HG02884 (cell line): ENCODE data around the gene NFILZ.
"Not testable (repeated sequence)": the region's sequence is repeated elsewhere in the genome, so short reads cannot be mapped to it uniquely, and the experiment has no call there.

Source experiments
- ATAC-seq: cut with Tn5 transposase; IDR thresholded peaks from one replicate; pipeline ENCODE4 v1.9.1; 2021; ENCODE audit warnings: mild to moderate bottlenecking, moderate library complexity; ENCODE audit not compliant: unreplicated experiment

NFILZ gene

DNA sequence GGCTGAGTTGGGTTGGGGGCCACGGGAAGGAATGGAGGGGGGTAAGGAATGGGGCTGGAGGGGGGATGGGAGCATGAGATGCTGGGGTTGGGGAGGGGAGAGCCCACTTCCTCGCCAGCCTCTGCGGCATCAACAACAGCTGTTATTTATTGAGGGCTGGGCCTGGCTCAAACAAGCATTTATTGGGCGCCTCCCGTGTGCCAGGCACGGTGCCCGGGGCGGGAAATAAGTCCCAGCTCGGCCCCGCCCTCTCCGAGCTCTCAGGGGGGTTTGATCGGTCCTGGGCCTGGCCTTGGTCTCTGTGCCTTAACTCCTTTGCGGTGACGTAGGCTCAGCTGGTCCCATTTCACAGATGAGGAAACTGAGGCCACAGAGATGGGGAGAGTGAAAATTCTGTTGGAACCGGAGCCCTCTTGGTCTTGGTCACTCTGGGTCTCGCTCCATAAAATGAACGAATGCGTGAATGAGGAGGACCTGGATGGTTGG, 19.0 kb upstream of the NFILZ start:
- no peak for ATAC-seq

DNA sequence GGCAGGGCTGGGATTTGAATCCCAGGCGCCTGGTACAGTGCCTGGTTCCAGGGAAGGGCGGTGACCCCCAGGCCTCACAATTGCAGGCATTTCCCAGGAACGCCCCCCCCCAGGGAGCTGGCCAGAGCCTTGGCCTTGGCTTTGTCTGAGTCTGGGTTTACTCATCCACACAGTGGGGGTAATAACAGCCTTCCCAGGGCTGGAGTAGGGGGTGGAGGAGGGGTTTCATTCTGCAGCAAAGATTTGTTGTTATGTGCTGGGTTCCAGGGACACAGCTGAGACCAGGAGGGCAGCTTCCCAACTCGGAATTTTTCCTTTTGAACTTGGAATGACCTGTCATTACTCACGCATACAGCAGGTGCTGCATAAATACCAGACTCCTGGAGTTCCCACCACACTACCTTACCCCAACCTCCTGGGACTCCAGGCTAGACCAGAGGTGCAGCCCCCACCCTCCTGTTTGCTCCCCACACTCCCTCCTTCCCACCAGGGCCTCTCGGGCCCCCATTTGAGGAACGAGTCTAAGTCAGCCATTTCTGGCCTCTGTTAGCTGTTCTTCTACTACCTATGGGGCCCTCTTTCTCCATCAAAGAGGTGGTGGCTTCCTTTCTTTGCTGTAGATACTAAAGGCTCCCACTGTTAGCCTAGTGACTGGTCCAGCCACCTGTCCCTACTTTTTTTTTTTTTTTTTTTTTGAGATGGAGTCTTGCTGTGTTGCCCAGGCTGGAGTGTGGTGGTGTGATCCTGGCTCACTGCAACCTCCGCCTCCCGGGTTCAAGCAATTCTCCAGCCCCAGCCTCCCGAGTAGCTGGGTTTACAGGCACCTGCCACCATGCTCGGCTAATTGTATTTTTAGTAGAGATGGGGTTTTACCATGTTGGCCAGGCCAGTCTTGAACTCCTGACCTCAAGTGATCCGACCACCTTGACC, 18.3 kb upstream of the NFILZ start:
- no peak for ATAC-seq

DNA sequence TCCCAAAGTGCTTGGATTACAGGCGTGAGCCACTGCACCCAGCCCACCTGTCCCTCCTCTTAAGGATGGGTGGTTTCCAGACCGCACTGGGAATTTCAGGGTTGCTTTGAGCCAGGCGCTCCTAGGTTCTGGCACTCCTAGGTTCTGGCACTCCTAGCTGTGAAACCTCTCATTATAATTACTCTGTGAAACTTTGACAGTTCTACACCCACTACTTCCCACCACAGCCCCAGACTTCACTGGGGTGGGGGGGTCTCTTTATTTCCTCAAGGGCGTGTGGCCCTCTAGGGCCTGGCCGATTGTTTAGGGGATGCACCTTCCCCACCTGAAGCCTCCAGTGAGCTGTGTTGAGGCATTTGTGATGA, 17.6 kb upstream of the NFILZ start:
- ATAC-seq = no peak

DNA sequence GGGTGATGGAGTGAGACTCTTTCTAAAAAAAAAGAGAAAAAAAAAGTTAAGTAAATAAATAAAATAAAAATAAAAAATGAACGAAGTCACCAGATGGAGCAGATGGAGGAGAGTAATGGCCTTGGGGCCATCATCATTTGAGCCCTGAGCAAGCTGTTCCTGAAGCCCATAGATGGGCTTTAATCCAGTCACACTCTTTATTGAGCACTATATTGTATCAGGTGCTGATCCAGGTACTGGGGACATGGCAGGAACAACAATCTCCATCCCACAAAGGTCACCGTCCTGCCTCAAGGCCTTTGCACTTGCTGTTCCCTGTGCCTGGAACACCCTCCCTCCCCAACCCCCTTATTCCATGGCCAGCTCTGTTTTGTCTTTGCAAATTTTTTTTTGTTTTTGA, 16.0 kb upstream of the NFILZ start:
- ATAC-seq = no peak

DNA sequence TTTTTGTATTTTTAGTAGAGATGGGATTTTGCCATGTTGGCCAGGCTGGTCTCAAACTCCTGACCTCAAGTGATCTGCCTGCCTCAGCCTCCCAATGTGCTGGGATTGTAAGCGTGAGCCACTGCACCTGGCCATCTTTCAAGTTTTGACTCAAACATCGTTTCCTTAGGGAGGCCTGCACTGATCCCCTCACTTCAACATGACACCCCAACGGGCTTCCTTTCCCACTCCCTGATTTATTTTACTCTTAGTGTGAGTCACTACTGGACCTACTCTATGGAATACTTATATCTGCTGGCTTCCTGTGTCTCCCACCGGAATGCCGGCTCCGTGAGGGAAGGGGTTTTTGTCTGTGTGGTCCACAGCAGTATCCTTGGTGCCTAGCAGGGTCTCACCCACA, 15.4 kb upstream of the NFILZ start:
- ATAC-seq = no peak

DNA sequence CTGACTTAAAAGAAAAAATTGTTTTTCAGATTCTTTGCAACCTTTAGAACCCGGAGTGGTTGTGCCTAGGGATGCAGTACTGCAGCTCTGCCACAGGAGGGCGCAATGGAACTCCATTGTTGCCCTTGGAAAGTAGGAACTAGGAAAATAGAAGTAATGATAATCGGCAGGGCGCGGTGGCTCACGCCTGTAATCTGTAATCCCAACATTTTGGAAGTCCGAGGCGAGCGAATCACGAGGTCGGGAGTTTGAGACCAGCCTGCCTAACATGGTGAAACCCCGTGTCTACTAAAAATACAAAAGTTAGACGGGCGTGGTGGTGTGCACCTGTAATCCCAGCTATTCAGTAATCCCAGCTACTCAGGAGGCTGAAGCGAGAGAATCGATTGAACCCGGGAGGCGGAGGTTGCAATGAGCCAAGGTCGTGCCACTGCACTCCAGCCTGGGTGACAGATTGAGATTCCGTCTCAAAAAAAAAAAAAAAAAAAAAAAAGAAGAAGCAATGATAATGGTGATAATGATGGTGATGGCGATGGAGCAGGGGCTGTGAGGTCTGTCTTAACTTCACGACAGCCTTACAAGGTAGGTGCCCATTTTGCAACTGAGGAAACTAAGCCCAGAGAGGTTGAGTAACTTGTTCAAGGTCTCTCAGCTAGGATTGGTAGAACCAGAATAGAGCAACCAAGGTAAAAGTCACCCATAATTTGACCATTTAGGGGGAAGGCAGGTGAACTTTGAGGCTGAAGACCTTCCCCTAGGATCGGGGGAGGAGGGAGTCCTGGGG, 14.4 kb upstream of the NFILZ start:
- ATAC-seq = no peak

DNA sequence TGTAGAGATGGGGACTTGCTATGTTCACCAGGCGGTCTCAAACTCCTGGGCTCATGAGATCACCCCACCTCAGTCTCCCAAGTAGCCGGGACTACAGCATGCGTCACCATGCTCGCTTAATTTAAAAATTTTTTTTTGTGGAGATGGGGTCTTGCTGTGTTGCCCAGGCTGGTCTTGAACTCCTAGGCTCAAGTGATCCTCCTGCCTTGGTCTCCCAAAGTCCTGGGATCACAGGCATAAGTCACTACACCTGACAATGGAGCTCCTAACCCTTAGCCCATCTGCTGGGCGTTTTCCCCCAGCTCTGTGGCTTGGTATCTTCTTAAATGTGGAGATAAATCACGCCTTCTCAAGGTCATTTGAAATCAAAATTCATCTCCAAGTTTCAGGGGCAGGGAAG, 13.6 kb upstream of the NFILZ start:
- no peak for ATAC-seq

DNA sequence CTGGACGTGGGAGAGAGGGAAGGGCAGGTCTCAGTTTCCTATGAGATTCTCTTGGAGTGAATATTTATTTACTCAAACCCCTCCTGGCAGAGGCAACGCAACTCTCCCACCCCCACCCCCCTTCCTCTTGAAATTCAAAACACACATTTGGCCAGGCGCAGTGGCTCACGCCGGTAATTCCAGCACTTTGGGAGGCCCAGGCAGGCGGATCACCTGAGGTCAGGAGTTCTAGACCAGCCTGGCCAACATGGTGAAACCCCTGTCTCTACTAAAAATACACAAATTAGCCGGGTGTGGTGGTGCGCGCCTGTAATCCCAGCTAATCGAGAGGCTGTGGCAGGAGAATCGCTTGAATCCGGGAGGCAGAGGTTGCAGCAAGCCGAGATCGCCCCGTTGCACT, 13.1 kb upstream of the NFILZ start:
- not testable (repeated sequence) for ATAC-seq

DNA sequence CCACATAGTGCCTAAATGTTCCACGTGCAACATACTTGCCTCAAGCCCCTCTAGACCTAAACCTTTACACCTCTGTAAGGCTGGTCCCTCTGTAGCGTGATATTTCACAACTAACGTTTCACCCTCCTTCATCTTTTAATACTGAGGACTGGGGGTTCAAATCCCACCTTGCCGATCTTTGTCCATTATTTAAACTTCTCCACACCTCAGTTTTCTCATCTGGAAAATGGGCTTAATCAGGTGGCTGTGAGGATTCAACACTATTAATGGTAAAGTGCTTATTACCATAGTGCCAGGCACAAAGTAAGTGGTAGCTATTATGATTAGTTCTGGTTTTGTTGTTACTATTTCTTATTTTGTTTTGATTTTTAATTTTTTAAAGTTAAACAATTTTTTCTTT, 12.4 kb upstream of the NFILZ start:
- no peak for ATAC-seq

DNA sequence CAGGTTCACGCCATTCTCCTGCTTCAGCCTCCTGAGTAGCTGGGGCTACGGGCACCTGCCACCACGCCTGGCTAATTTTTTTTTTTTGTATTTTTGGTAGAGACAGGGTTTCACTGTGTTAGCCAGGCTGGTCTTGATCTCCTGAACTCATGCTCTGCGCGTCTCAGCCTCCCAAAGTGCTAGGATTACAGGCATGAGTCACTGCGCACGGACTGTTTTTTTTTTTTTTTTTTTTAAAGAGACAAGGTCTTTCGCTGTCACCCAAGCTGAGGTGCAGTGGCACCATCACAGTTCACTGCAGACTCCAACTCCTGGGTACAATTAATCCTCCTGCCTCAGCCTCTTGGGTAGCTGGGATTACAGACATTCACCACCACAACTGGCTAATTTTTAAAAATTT, 11.7 kb upstream of the NFILZ start:
- ATAC-seq = no peak

DNA sequence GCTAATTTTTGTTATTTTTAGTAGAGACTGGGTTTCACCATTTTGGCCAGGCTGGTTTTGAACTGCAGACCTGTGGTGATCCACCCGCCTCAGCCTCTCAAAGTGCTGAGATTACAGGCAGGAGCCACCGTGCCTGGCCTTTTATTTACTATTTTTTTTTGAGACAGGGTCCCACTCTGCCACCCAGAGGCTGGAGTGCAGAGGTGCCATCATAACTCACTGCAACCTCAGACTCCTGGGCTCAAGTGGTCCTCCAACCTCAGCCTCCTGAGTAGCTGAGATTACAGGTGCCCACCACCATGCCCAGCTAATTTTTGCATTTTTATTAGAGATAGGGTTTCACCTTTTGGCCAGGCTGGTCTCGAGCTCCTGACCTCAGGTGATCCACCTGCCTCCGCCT, 7.5 kb upstream of the NFILZ start:
- ATAC-seq = not testable (repeated sequence)

DNA sequence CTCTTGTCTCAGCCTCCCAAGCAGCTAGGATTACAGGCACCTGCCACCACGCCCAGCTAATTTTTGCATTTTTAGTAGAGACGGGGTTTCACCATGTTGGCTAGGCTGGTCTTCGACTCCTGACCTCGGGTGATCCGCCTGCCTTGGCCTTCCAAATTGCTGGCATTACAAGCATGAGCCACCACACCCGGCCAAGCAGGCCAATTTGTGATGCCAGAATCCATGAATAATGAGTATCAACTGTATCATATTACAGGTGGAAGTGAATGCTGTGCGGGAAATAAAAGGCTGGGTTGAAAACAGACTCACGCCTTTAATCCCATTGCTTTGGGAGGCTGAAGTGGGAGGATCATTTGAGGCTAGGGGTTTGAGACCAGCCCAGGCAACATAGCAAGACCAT, 3.6 kb upstream of the NFILZ start:
- ATAC-seq = no peak

DNA sequence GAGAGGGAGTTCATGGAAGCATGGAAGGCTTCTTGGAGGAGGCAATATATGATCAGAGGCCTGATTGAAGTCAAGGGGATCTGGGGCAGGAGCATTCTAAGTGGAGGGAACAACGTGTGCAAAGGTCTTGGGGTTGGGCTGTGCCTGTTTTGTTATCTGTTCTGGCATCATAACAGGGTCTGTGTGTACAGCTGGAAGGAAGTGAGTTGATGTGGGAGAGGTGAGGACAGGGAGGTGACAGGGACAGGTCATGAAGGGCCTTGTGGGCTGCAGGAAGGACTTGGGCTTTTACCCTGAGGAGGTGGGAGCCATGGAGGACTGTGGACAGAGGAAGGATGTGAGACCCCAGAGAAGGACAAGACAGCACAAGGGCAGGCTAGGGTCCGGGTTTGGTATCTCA, 1.2 kb upstream of the NFILZ start:
- ATAC-seq = no peak

DNA sequence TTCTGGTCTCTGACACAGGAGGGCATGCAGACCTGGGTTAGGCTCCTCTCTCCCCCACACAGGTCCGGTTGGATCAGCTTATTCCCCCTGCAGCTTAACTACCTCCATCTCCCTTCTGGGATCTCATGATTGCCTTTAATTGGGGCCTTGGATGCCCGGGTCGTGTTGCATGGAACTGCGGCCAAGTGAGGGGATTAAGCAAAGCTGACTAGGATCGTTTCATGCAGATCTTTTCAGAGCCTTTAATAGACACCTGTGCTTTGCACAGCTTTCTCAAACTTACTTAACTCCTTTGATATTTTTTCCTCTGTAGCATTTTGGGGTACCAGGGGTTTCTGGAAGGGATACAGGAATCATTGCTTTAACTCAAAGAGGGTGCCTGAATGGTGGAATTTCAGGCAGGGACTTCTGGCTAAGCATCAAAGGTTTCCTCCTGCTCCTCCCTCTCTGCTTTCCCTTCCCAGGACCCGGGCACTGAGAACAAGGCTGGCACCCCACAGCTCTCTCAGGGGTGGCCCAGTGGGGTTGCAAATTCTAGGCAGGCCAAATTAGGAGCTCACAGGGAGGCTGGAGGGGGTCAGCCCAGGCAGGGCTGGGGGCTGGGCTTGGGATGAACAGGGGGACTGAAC, 477 bp downstream of the NFILZ start:
- no peak for ATAC-seq

DNA sequence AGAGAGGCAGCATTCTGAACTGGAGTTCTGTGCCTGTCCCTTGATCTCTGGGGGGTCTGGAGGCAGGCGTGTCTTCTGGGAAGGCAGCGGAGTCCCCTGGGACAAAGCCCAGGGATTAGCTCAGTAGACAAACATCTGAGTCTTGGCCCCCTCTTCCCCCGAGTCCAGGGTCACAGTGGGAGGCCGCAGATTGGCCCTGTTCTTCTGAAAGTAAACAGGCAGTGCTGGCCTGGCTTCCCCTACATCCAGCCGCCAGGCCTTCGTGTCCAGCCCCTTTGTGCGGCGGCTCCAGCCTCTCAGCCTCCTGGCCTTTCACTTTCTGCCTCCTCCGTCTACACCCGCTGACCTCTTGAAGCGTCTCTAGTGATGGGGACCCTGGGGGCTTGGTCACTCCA, 989 bp downstream of the NFILZ start:
- ATAC-seq = no peak

DNA sequence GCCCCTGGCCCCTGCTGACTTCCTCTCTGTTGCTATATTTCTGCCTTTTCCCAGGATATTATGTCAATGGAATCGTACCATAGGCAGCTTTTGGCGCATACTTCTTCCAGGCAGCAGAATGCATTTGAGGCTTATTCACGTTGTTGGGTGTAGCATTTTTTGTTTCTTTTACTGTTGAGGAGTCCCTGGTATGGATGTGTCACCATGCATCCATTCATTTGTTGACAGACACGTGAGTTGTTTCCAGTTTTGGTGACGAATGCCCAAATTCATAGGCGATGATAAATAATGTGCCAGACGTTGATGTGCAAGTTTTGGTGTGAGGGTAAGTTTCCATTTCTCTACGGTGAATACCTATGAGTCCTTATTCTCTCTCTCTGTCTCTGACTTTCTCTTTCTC, 5.0 kb downstream of the NFILZ start:
- ATAC-seq = no peak

DNA sequence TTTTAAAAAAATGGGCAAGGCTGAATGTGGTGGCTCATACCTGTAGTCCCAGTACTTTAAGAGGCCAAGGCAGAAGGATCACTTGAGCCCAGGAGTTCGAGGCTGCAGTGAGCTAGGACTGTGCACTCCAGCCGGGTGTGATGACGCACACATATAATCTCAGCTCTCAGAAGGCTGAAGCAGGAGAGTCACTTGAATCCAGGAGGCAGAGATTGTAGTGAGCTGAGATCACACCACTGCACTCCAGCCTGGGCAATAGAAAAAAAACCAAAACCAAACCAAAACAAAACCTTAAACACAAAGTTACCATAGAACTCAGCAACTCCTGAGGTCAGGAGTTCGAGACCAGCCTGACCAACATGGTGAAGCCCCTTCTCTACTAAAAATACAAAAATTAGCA, 6.6 kb downstream of the NFILZ start:
- ATAC-seq = not testable (repeated sequence)

DNA sequence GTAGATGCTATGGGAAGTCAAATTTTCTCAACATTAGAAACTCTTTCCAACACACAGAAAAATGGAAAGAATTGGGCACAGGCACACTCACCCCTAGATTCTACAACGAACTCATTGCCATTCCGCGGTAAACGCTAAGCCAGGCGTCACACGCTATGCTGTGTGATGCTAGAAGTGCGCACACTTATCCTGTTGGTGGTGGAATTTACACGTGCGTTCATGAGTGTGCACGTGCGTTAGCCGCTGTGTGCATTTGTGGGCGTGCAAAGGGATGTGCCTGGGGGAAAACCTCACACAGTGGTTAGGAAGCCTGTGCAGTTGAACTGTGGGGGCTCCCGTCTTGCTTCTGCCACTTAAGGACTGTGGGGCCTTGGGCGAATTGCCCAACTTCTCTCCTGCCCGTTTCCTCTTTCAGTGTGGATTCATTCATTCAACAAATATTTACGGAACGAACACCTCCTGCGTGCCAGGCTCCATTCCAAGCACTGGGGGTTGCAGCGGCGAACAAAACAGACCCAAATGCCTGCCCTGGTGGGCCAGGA, 7.7 kb downstream of the NFILZ start:
- ATAC-seq = no peak

DNA sequence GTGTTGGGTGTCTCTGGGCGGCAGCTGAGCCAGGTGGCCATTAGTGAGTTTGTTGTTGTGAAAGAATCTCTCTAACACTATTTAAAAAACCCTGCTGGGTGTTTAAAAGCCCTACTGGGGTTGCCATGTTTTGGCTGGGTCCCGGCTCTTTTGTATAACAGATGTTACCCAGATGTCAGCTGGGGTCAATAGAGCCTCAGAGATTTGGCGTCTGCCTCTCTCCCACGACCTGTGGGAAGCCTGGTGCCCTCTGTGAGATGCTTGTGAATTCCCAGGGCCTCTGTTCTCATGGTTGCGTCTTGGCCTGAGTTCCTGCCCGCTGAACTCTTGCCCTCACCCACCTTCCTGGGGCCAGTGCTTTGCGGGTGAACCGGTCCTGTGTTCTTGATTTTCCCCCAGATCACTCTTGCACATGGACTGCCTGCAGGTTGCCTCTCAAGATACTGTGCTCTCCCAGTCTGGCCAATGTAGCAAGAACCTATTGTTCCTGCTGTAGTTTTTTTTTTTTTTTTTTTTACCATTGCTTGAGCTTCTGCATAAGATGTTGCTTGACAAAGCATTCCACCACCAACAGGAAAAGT, 9.5 kb downstream of the NFILZ start:
- no peak for ATAC-seq

DNA sequence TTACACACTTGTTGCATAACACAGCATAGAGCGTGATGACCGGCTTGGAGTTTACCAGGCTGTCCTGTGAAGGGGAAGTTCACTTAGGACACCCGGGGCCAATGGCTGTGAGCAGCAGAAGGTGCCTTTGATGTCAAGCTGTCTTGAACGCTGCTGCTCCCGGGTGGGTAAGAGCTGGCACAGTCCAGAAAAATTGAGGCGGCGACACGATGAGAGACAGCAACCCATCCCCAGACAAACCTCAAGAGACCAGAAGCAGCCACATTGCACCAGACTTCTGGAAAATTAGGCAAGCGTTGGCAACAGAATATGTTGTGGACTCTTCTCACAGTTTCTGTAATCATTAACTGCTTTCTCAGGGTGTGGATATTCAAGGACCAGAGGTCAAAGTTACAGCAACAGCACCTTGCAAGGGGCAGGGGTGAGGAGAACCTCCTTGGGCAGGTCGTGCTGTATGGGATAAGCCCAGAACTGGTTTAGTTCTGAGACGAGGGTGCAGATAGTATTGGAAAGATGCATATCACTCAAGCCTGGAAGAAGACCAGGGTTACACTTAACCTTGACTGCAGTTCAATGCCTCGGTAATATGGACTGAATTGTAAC, 10.1 kb downstream of the NFILZ start:
- no peak for ATAC-seq
